ENCODE results near the gene STRBP. TPM values are rescaled to one million over a fixed set of nuclear protein-coding genes. Genes with fewer than 3 reads are reported as not detected.

The STRBP gene
- total RNA-seq, 1 donor from 2014 or later, result 58.9 TPM

GRCh38 chr9:123089040-123089439 is 179.3 kb downstream of the STRBP start:
- no peaks in the 10 kb centered on the region for H3K4me1 Mint-ChIP-seq
- H3K27me3 Mint-ChIP-seq (ENCODE audit: low read depth), result no peaks in the 10 kb centered on the region
- no peaks in the 10 kb centered on the region for H3K9me3 Mint-ChIP-seq
- no peak for TF ChIP-seq CTCF (conservative IDR thresholded peaks at IDR 0.05)
- H3K27ac Mint-ChIP-seq (ENCODE audit: unreplicated experiment), result no peak overlapping the region
- peaks cover 7% of the 10 kb centered on the region for H3K36me3 Mint-ChIP-seq (ENCODE audit: low read depth)
- DNase-seq (ENCODE audit: low read depth, low spot score), result no peak
- H3K4me3 Mint-ChIP-seq, result no peak overlapping the region

GRCh38 chr9:123087359-123087888 is 181.0 kb downstream of the STRBP start:
- no peak for TF ChIP-seq CTCF (conservative IDR thresholded peaks at IDR 0.05)
- DNase-seq (ENCODE audit: low read depth, low spot score), result no peak
- no peak overlapping the region for H3K4me3 Mint-ChIP-seq
- no peaks in the 10 kb centered on the region for H3K9me3 Mint-ChIP-seq
- no peaks in the 10 kb centered on the region for H3K4me1 Mint-ChIP-seq
- H3K36me3 Mint-ChIP-seq (ENCODE audit: low read depth), result peaks cover 4% of the 10 kb centered on the region
- H3K27me3 Mint-ChIP-seq (ENCODE audit: low read depth), result no peaks in the 10 kb centered on the region
- H3K27ac Mint-ChIP-seq (ENCODE audit: unreplicated experiment), result no peak overlapping the region

GRCh38 chr9:123085916-123086315 is 182.5 kb downstream of the STRBP start:
- H3K4me1 Mint-ChIP-seq, result peaks cover 5% of the 10 kb centered on the region
- H3K36me3 Mint-ChIP-seq (ENCODE audit: low read depth), result peaks cover 4% of the 10 kb centered on the region
- H3K9me3 Mint-ChIP-seq, result no peaks in the 10 kb centered on the region
- no peak for DNase-seq (ENCODE audit: low read depth, low spot score)
- H3K27me3 Mint-ChIP-seq (ENCODE audit: low read depth), result no peaks in the 10 kb centered on the region
- no peak overlapping the region for H3K27ac Mint-ChIP-seq (ENCODE audit: unreplicated experiment)
- H3K4me3 Mint-ChIP-seq, result no peak overlapping the region
- no peak for TF ChIP-seq CTCF (conservative IDR thresholded peaks at IDR 0.05)

- peaks cover 2% of the 10 kb centered on the region for H3K36me3 Mint-ChIP-seq (ENCODE audit: low read depth)
- no peaks in the 10 kb centered on the region for H3K27me3 Mint-ChIP-seq (ENCODE audit: low read depth)
- H3K4me1 Mint-ChIP-seq, result peaks cover 5% of the 10 kb centered on the region
- no peak for DNase-seq (ENCODE audit: low read depth, low spot score)
- H3K4me3 Mint-ChIP-seq, result no peak overlapping the region
- H3K9me3 Mint-ChIP-seq, result no peaks in the 10 kb centered on the region
- H3K27ac Mint-ChIP-seq (ENCODE audit: unreplicated experiment), result no peak overlapping the region
- no peak for TF ChIP-seq CTCF (conservative IDR thresholded peaks at IDR 0.05)
Observed at GRCh38 chr9:123084256-123084655, 184.1 kb downstream of the STRBP start.

- Mint-ChIP-seq H3K27ac (ENCODE audit: unreplicated experiment) (no peak overlapping the region), H3K4me3 (no peak overlapping the region), H3K36me3 (ENCODE audit: low read depth) (peaks cover 2% of the 10 kb centered on the region), H3K4me1 (peaks cover 5% of the 10 kb centered on the region), H3K27me3 (ENCODE audit: low read depth) (no peaks in the 10 kb centered on the region), H3K9me3 (no peaks in the 10 kb centered on the region)
- TF ChIP-seq CTCF (conservative IDR thresholded peaks at IDR 0.05), result no peak
- DNase-seq (ENCODE audit: low read depth, low spot score), result no peak
Observed at GRCh38 chr9:123083680-123084079, 184.7 kb downstream of the STRBP start.

Data from neural crest cell (in vitro differentiated cells).